GM12801 (cell line): ENCODE measurements around the gene GAS7.

Source experiments
- TF ChIP-seq, protein P1 (sequence below): IDR thresholded peaks from one replicate; pipeline ENCODE4 v1.5.1; 2011; ENCODE audit warnings: control low read depth; ENCODE audit not compliant: insufficient read length; ENCODE audit errors: extremely low read depth

GAS7 gene

DNA sequence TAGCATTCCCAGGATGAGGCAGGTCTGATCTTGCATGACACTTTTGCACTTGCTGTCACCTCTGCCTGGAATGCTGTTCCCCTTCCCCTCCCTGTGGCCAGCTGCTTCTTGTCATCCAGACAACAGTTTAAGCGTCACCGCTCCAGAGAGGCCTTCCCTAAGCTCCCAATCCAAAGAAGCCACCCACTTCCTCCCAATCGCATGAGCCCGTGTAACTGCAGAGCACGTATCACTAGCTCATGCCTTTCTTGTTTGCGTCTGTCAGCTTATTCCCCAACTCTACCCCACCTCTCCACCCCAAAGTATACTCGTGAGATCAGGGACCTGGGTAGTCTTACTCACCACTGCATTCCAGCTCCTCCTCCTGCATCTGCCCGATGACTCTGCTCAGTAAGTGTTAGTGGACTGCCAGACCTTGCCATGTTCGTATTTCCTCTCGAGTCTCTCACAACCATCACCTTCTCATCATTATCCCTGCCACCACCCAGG lies 92.8 kb downstream of the GAS7 start:
- TF ChIP-seq, protein P1, sequence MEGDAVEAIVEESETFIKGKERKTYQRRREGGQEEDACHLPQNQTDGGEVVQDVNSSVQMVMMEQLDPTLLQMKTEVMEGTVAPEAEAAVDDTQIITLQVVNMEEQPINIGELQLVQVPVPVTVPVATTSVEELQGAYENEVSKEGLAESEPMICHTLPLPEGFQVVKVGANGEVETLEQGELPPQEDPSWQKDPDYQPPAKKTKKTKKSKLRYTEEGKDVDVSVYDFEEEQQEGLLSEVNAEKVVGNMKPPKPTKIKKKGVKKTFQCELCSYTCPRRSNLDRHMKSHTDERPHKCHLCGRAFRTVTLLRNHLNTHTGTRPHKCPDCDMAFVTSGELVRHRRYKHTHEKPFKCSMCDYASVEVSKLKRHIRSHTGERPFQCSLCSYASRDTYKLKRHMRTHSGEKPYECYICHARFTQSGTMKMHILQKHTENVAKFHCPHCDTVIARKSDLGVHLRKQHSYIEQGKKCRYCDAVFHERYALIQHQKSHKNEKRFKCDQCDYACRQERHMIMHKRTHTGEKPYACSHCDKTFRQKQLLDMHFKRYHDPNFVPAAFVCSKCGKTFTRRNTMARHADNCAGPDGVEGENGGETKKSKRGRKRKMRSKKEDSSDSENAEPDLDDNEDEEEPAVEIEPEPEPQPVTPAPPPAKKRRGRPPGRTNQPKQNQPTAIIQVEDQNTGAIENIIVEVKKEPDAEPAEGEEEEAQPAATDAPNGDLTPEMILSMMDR, result no peak

DNA sequence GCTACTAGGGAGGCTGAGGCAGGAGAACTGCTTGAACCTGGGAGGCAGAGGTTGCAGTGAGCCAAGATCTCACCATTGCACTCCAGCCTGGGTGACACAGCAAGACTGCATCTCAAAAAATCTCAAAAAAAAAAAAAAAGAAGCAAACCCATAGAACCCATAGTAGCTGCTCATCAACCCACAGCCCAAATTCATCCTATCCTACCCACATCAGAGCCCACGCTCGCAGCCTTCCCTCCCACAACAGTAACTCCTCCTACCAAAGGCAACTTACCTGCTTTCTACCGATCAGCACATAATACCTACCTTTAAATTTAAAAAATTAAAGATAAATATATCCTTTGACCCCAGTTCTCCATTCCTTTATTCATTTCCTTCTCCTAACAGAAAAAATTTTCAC lies 94.7 kb downstream of the GAS7 start:
- TF ChIP-seq, protein P1, result no peak

DNA sequence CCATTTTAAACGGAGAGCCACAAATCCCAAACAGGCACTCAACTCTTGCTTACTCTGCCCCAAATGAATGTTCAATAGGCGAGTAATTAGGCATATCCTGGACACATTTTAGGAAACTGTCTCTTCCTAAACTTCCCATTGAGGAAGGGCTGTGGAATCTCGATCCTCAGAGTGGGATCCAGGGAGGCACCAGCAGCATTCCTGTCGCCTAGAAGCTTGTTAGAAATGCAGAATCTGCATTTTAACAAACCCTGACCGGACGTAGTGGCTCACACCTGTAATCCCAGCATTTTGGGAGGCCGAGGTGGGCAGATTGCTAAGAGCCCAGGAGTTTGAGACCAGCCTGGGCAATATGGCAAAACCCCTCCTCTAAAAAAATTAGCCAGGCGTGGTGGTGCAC lies 95.6 kb downstream of the GAS7 start:
- TF ChIP-seq, protein P1, result no peak

DNA sequence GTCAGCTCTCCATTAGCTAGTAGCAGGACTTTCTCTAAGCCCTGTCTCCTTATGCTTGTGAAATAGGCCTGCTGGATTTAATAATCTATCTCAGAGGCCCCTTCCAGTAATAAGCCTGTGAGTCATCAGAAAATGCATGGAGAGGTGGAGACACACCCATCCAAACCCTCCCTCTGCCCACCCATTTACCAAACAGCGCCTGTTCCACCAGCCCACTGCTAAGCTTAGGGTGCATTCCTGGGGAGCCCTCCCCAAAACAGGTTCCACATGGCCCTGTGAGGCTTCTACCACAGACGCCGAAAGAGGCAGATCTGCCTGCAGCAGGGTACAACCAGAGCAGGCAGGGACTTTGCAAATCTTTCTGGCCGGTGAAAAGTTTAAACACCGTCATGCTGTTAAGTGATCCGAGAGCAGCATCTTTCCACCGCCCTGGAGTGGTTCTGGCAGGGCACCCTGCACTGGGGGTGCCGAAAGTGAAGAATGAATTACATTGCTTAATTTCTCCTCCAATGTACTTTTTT lies 99.3 kb downstream of the GAS7 start:
- TF ChIP-seq, protein P1, result no peak

DNA sequence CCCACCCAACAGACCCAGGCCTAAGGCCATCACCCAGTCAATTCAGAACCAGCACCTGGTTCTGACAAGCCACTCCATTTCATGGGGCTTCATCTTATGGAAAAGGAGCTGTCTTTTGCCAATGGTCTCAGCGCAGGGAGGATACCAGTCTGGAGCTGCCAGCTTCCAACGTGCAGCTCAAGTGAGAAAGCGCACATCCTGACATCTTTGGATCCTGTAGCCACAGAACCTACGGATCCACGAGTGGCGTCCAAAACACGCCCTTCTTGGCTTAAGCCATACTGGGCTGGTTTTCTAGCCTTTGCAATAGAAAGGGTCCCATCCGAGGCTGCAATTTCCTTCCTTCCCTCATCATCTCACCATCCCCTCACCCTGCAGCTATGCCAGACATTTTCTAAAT lies 101.8 kb downstream of the GAS7 start:
- TF ChIP-seq, protein P1, result no peak

DNA sequence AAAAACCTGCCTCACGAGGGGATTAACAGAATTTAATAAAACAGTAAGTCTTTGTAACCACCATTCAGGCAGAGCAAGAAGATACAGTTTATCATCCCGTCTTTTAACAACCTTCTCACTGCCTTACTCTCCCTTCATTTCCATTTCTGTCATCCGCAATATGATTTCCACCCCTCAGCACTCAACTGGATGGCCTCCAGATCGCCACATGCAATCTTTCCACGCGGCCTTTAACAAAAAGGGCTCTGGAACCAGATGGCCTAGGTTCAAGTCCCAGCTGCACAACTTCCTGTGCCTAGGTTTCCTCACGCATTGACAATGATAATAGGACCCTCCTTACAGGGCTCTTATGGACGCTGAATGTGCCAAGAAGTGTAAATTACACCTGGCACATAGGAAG lies 103.6 kb downstream of the GAS7 start:
- TF ChIP-seq, protein P1, result no peak

DNA sequence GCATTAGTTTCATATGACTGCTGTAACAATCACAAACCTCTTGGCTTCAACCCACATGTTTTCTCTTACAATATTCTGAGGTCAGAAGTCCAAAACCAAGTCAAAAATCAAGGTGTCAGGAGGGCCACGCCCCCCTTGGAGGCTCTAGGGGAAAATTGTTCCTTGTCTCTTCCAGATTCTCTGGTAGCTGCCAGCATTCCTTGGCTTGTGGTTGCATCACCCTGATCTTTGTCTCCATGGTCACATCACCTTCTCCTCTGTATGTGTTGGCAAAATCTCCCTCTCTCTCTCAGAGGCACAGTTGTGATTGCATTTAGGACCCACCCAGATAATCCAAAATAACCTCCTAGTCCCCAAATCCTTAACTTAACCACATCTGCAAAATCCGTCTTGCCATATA lies 105.8 kb downstream of the GAS7 start:
- TF ChIP-seq, protein P1, result no peak
